GM19023 (cell line): Measurements from ENCODE around the gene LCLAT1.

Source experiments
- ATAC-seq: cut with Tn5 transposase; IDR thresholded peaks from one replicate; pipeline ENCODE4 v1.9.1; 2021; ENCODE audit warnings: mild to moderate bottlenecking, moderate library complexity; ENCODE audit not compliant: unreplicated experiment

The LCLAT1 gene

DNA sequence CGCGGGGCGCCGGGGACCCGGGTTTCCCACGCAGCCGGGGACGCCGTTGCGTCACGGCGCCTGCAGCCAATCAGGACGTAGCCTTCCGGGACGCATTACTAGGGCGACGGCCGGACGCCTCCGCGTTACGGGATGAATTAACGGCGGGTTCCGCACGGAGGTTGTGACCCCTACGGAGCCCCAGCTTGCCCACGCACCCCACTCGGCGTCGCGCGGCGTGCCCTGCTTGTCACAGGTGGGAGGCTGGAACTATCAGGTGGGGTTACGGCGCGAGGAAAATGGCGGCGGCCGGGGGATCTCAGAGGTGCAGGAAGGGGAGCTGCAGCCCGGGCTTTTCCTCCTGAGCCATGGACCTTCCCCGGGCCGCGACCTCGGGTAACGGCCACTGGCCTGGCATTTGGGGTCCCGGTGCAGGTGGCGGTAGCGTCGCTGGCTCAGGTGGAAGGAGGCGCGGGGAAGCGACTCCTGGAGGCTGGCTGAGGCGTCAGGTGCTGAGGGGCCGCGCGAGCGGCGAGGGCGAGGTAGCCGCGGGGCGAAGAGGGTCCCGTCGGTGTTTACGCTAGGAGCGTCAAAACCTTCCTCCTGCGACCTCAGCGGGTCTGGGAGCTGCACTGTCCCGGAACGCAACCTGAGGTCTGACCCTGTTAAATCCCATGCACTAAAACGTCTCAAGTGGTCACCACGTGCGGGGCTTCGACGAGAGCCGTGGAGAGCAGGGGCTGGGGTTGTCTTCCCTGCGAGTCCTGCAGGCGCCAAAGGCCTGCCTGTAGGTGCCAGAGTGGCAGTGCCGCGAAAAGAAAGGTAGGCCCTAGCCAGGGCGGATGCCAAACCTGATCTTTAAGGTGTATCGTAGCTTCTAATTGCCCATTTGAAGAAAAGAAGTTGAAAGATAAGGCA lies at the start of gene LCLAT1:
TSS of gene LCLAT1 (plus strand) at position 98 of the 897 bp plus-strand sequence. CDS start 78,345 bp downstream, outside the sequence.
- peak; percentile 97 for ATAC-seq

DNA sequence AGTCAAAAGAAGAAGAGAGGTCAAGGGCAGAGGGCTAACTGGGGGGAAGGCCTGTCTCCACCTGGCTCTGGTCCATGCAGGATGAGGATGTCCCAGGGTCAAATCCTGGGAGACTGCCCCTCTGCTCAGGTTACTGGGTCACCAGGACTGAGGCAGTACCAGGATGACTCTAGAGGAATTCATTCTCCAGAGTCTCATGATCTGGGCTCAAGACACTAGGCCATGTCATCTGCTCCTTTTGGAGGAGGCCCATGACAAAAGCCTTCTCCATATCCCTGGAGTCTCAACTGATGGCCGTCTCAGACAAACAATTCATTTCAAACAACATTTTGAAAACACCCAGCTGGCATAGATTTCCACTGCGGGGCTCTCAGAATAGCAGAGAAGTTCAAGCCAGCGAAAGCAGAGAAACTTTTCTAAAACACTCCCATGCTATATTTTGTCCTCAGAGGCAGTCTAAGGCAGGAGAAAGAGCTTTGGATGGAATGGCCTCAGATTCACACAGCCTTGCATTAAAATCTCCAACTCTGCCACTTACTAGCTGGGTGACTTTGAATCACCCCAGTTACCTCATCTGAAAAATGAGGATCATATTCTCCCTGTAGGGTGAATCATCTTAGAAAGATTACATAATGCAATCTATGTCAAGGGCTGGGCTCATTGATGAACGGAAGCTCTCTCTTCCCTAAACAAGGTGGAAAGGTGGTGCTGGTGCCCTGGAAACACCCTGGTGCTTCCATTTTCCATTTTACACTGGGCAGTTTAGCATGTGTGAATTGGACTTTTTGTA lies 48.8 kb upstream of the LCLAT1 start:
- ATAC-seq, result no peak

DNA sequence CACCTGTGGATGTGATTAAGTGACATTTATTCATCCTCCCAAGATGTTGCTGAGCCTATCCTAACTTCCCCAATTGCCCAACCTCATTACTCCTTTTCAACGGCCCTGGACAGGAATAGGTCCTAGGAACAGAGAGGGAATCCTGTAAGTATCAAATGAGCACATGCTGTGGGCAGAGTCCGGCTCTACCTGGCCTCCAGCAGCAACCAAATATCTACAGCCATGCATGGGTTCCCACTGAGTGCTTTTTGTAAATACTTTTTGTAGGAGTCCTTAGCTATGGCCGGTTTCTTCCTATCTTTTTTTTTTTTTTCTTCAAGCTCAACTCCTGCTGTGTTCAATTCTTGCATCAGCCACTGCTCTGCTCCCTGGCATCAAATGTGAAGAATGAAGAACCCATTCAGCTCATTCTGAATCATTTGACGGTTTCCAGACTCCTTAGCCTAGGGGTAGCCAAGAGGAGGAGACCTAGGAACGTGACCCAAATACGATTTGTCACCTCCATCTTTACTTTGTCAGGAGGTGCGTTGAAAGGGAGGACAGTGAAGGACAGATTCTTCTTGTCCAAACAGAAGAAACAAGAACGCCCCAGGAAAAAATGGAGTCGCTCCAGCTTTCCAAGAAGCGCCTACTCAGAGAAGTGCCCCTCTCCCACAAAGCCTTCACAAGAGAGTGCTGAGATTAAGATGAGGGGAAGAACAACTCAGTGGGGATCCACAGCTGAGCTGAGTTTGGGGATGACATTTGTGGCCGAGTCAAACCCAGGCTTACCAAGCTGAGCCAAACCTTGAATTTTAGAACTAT lies 46.7 kb upstream of the LCLAT1 start:
- no peak for ATAC-seq

DNA sequence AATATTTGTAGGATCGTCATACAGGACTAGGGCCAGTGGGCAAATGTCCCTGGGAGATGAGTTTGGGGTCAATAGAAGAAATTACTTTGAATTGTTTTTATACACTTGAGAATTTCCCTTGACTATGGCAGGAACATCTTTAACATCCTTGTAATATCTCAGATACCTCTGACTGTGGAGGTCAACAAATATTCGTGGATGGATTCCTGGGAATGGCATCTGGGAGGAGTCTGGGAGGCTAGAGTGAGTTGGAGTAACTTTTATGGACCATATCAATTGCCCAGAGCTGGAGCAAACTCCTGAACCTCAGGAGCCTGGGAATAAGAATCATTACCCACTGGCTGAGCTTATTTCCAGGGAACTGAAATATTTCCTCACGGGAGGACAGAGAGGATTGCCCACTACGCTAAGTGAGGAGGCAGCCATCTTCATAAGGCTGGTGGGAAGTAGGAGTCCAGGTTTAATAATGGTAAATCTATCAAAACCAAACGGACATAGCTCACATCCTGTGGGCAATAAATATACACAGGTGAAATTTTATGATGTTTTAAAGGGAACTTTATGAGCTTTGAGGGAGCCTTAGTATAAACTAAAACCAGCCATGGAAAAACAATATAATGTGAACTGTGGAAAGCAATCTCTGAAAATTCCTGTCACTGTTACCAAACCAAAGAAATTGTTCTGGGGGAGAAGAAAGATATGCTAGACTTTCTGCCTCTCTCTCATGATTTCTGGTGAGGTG lies 44.4 kb upstream of the LCLAT1 start:
- ATAC-seq, result no peak

DNA sequence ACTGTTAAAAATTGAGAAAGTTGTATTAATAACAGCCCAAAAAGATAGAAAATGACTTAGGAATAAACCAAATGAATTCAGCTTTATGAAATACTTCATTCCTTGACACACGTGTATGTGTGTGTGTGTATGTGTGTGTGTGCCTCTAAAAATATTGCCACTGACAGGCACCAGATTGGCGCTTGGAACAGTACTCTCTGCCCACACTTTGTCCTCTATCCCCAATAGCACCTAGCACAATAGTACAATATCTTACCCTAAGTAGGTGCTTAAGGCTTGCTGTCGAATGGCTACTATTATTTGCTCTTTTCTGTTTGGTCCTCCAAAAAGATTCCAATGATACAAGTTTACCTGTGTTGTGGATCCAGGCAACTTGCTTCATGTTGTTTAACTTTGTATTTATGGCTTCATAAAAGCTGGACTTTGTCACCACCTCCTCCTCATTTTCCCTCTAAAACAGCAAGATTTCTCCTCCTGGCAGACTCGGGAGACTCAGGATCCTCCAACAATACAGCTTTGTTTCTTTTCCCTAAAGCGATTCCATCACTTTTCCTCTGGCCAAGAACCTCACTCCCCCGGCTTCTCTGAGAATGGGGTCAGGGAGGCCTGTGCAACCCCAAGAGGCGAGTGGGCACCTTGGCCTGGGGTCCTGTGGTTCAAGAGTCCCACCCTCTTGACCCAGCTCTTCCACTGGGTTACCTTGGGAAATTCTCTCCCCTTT lies 43.3 kb upstream of the LCLAT1 start:
- no peak for ATAC-seq

DNA sequence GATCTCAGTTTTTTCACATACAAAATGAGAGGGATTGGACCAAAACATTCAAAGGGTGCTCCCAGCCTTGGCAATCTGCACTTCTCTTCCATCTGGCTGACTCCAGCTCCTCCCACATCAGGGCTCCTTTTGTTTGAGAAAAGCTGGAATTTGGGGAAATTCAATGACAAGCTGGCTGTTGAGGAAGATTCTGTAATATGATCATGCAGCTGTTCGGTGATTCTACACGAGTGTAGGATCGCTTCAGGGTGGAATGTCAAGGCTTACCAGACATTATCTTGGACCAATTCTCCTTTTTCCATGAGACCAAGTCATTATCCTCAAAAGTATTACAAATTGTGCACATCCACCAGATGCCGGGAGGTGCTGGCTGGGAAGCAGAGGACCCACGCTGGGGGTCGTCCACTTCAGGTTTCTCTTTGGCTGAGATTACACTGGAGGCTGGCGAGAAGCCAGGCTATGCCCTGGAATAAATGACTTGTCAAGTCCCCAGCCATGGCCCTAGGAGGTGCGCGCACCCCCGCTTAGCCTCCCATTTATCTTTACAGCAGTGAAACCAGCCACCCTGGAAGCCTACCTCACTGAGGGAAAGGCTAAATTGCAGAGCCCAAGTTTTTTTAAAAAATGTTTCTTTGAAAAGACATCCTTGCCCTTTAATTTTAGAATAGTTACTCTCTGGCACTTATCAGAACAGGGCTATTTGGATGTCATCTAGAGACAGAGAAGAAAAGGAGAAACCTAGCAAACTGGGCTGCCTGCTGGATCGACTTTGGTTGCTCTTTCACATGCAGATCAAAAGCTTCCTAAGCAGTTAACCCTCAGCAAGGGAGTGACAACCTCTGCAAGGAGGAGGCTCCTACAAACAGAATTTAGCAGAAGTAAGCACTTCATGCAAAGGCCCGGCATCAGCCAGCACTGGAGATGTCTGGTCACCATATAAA lies 42.5 kb upstream of the LCLAT1 start:
- ATAC-seq, result no peak

DNA sequence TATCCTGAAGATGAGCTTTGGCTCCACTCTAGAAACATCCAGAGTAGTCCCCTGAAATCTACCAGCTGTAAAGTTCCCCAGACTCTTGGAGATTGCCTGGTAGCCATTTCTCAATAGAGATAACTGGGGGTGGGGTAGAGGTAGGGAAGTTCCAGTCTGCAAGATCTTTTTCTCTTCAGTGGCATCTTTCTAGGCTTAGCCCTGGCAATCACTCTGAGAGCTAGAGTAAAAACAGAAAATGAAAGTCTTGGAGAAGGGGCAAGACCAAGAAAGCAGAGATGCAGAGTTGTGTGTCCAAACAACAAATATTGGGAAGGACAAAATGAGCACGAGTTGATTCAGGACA lies 41.8 kb upstream of the LCLAT1 start:
- no peak for ATAC-seq

DNA sequence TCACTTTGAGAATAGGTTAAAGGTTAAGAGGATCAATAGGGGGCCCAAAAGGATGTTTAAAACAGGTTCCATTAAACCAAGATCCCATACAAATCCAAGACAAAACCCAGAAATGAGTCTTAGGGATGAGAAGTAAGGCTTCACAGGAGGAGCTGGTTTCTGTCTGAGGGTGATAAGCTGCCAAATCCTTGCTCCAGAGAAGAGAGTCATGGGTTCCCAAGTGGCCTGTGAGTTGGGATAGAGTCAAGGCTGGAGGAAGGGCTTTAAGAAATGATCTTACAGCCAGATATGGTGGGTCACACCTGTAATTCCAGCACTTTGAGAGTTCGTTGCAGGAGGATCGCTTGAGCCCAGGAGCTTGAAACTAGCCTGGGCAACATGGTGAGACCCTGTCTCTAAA lies 40.2 kb upstream of the LCLAT1 start:
- ATAC-seq, result no peak

DNA sequence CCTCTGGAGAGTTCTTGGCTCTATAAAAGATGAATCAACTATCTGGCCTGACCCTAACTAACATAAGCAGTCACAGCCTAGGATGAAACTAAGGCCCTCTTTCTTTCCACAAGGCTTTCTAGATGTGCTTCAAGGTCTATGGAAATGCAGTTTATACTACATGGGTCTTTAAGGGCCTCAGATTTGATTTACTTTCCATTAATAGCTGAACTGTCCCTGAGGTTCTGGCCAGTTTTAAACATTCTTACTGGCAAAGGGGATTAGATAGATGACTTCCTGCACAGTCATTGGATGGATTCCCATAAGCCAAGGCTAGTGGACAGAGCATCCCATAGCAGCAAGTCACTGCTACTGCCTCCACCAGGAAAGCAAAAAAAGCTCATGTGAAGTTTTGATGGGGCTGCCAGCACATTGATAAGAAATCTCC lies 38.1 kb upstream of the LCLAT1 start:
- ATAC-seq, result no peak

DNA sequence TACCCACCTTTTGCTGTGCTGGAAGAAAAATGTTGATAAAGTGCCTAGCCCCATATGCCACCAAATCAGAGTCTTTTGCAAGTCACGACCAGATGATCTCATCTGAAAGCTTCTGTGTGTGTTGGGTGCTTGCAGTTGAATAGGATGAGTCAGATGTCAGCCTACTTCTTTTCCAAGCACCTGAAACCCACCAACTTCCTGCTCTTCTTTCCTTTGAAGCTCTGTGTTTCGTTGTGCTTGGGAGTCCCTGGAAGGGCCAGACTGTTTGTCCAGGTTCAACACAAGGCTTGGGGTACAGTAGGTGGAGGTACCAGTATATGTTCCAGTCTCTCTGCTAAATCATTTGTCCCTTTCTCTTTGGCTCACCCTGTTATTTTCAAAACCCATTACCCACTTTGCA lies 36.8 kb upstream of the LCLAT1 start:
- no peak for ATAC-seq

DNA sequence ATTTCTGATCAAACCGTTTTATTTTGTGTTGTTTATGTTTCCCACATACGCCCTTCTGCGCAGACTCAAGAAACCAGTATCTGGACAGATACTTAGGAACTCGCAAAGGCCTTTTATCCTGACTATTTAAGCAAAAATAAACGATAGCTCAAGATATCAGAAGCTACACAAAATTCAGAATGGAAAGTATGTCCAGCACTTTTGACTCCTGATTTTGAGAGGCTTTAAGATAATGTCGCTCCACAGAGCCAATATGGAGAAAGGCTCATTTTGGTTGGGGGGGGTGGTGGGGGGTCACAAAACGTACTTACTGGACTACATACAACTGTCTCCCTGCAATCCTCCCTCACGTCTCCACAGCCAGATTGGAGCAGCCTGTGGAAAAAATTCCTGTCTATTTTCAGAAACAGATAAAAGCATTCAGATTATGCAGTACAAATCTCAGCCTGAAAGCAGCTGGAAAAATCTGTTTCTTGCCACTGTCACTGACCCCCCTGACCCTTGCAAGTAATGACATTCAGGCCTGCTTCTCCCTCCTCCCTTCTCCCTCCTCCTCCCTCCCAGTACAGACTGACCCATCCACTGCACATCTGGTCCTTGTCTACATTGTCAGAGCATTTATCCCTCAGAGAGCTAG lies 34.9 kb upstream of the LCLAT1 start:
- no peak for ATAC-seq

DNA sequence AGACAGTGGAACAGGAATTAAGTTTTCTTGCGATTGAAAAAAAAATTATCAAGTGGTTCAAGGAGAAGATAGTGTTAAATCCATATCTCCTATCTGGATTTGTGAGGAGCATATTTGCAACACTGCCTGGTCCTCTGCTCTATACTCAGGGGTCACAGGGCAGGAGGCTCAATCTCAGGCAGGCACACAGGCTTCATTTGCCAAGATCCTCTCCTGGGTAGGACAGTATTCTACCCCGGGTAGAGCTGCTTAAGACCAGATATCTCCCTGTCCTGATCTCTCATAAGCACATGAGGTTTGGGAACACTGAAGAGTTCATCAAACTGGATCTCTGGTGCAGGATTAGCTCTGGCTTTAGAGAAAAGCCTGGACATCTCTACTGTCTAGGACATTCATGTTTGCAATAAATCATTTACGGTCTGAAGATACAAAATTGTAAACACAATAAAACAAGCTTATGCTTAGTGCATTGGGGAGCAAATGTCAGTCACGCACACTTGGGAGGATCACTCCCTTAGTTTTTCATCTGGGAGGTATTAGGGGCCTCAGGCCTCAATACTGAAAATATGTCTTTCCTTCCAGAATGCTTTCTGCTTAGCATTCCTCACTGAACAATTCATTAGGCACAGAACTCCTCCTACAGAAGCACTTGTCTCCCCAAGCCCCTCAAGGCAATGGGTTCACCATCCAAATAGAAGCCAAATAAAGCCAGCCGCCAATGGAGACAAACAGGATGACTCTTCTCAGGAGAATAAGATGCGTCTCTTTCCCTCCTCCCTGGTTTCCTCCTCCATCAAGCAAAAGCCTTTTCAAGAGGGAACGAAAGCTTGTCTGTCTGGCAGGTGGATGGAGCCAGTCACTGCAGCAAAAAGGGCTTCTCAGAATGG lies 34.1 kb upstream of the LCLAT1 start:
- ATAC-seq, result no peak

DNA sequence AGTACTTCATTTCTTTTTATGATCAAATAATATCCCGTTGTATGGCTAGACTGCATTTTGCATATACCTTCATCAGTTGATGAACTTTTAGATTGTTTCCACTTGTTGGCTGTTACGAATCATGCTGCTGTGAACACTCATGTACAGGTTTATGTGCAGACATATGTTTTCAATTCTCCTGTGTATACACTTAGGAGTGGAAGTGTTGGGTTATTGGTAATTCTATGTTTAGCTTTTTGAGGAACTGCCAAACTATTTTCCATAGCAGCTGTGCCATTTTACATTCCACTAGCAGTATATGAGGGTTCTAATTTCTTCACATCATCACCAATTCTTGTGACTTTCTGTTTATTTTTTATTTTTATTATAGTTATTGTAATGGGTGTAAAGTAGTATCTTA lies 32.1 kb upstream of the LCLAT1 start:
- ATAC-seq, result no peak

DNA sequence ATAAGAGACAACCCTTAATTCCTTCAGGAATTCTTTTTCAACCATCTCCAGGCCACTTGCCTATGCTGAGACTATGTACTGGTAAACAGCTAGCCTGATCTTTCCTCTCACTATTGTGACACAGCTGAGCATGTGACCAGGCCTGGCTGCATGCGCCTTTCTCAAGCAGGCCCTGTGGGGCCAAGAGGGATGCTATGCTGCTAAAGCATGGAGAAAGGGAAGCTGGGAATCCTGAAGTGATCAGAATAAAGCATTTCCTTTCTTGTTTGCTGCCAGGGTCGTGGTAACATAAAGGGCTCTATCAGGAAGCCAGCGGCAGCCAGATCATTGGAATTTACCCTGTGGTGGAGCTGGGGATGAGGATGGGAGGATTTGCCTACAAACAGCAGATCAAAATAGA lies 29.8 kb upstream of the LCLAT1 start:
- no peak for ATAC-seq

DNA sequence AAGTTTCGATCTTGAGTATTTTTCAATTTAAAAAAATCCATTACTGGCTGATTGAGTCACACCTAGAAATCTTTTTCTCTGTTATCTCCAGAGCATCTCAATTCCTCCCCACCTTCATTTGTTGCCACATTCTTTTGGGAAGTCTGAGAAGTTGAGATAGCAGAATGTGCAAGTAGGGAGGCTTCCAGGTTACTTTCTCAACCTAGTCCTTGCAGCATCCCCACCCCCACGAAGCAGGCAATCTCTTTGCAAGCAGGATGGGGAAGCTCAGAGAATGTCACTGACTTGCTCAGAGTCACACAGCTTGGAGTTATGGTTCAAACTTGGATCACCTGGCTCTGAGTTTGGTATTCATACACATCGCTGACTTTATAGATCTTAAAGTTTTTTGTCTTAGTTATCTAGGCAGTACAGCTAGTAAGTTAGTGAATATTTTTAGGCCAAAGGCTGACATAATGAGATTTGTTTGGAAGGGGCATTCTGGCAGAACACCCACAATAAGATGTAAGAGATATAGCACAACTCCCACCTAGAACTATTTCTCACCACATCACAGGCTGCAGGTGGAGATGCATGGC lies 25.9 kb upstream of the LCLAT1 start:
- ATAC-seq, result no peak

DNA sequence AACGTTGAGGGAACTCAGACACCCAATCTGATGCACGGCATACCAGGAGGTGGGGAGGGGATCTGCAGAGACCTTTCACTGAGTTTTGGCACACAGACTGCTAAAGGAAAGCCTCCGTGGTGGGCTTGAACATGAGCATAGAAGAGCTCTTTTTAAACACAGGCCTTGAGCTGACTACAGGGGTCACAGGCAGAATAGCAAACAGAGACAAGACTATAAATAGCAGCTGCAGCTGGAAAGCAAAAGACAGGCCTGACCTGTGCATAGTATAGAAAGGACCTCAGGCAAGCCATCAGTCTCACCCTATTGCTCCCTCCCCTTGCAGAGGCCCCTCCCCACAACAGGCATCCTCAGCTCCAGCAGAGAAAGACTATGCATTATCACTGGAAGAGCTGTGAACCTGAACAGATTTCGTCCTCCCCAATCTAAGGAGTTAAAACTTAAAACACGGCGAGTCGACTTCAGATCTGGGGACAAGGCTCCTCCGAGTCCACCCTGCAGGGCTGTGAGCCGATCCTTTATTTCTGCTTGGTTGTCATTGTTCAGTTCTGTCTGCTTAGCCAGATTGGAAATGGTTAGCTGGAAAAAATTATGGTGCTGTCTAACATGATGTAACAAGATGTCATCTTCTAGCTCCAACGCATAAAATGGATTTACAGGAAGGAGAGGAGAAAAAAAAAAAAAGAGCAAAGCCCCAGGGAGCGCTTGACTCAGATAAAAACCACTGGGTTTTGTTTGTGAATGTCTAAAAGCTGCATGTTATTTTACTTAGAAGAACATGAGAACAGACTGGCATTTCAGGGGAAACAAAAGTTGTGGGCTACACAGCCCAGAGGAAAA lies 25.2 kb upstream of the LCLAT1 start:
- no peak for ATAC-seq
